NCI-H748 treated with DMSO at 0.1 percent for 48 hours (cell line): ENCODE data around the gene ZNF771.
"Not testable (repeated sequence)": the region's sequence is repeated elsewhere in the genome, so short reads cannot be mapped to it uniquely, and the experiment has no call there.

Experiments
- DNase-seq: peaks from one replicate; lab custom pipeline; 2025; lab: John Stamatoyannopoulos, UW

The ZNF771 gene

DNA sequence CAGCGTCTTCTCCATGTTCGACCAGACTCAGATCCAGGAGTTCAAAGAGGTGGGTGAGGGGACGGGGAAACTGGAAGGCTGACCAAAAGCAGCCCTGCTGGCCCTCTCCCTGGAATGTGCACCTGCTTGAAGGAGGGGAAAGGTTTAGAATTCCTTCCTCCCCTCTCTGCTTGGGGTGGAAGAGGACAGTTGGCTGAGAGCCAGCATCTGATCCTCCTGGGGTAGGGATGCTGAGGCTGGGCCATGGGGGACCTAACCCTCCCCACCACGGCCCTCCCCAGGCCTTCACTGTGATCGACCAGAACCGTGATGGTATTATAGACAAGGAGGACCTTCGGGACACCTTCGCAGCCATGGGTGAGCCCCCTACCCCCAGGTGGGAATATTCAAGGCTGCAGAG, 31.5 kb upstream of the ZNF771 start:
- DNase-seq, result no peak

DNA sequence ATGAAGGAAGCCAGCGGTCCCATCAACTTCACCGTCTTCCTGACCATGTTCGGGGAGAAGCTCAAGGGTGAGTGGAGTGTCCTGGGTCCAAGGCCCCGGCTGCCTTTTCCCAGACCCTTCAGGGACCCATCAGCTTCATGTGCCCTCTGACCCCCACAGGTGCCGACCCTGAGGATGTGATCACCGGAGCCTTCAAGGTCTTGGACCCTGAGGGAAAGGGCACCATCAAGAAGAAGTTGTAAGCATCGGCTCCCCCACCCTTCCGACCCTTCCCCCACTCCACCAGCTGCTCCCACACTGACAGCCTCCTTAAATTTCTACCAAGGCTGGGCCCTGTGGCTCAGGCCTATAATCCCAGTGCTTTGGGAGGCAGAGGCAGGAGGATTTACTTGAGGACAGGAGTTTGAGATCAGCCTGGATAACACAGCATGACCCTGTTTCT, 30.9 kb upstream of the ZNF771 start:
- DNase-seq, result no peak

DNA sequence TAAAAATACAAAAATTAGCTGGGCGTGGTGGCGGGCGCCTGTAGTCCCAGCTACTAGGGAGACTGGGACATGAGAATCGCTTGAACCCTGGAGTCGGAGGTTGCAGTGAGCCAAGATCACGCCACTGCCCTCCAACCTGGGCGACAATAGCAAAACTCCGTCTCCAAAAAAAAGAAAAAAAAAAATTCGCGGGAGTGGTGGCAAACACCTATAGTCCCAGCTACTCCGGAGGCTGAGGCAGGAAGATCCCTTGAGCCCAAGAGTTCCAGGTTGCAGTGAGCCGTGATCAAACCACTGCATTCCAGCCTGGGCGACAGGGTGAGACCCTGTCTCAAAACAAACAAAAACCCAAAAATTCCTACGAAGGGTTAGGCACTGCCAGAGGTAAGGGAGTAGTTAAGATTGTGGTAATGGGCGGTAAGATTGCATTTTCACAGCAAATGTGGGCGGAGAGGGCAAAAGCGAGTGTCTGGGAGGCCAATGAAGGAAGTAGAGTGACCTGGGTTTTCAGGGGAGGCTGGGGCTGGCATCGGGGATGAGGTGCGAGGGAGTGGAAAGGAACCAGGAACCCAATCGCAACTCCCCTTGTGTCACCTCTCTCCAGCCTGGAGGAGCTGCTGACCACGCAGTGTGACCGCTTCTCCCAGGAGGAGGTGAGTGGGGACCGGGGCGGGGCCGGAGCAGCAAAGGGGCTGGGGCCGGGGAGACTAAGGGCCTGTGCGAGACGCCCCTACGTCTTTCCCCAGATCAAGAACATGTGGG, 30.2 kb upstream of the ZNF771 start:
- no peak for DNase-seq

DNA sequence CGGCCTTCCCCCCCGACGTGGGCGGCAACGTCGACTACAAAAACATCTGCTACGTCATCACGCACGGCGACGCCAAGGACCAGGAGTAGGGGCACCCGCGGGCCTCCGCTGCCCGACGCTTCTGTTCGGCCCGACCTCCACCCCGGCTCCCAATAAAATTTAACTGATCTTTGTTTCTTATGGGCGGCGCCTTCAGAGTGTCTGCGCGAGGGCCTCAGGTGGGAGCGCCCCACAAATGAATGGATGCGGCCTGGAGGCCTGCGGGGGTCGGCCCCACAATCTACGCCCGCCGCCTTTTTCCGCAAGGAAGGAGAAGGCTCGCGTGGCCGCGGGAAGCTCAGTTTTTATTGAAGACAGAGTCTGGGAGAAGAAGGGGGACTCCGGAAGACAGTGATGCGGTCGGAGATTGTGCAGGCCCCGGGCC, 29.6 kb upstream of the ZNF771 start:
- DNase-seq, result peak; percentile 61

DNA sequence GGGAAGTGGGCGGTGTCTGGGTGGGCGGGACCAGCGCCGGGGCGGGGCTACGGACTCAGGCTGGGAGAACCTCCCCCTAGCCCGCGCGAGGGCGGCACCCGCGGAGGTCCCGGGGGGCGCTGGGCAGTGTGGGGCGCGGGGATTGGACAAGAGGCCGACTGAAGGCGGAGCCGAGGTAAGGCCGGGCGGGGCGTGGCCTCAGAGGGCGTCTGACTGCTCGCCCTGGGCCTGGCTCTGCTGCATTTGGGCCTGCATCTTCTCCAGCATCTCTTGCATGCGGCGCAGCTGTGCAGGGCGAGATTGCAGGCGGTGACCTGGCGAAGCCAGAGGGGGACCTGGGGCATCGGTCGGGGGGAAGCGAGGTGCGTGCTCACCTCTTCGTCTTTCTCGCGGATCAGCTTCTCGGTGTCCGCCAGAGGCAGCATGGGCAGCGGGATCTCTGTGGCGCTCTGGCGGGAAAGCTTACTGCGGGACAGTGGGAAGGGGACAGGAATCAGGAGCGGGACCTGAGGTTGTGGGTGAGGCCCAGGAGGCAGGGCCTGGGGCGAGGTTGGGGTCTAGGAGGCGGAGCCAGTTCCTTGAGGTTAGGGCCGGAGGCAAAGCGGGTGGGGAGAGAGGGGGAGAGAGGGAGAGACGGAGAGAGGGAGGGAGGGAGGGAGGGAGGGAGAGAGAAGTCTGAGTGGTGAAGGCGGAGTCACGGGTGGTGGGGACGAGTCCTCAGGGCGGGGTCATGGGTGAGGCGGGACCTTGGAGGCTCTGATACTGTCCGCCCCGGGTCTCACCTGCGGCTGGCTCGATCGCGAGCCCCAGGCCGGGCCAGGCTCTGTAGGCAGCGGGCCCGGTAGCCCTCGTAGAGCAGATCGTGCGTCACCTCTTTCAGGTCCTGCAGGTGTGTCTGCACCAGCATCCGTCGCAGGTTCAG, 28.9 kb upstream of the ZNF771 start:
- peak; percentile 72 for DNase-seq

DNA sequence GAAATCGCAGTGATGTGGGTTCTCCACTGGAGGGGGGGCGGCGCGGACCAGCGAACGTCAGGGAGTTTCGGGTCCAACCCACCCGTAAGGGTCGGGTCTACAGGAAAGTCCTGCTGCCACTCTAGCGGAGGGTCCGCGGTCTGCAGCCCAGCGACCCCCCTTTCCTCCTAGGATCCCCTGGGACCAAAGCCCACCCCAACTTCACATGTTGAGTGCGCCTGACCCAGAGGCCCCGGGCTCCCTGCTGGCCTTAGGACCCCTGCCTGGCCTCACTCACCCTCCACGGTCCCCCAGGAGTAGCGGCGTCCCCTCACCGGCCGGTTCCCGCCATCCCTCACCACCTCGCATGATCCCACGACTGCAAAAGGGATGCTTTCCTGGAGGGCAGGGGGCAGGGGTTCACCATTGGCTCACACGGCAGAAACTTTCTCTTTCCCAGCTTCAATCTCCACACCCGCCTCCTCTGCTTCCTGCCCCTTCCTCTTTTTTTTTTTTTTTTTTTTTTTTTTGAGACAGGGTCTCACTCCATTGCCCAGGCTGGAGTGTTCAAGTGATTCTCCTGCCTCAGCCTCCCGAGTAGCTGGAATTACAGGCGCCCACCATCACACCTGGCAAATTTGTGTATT, 28.1 kb upstream of the ZNF771 start:
- no peak for DNase-seq

DNA sequence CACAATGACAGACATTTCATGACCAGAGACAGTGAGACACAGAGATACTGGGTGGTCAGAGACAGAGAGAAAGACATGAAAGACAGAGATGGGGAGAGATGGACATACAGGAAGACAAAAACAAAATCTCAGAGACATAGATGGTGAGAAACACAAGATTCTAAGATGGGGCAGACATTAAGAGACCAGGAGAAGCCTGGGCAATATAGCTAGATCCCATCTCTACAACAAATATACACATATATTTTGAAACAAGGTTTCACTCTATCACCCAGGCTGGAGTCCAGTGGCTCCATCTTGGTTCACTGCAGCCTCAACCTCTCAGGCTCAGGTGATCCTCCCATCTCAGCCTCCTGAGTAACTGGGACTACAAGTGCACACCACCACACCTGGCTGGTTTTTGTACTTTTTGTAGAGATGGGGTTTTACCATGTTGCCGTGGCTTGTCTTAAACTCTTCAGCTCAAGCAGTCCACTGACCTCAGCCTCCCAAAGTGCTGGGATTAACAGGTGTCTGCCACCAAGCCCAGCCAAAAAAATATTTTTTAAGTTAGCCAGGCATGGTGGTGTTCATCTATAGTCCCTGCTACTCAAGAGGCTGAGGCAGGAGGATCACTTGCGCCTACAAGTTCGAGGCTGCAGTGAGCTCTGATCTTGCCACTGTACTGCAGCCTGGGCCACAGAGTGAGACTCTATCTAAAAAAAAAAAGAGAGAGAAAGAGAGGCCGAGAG, 27.2 kb upstream of the ZNF771 start:
- no peak for DNase-seq

DNA sequence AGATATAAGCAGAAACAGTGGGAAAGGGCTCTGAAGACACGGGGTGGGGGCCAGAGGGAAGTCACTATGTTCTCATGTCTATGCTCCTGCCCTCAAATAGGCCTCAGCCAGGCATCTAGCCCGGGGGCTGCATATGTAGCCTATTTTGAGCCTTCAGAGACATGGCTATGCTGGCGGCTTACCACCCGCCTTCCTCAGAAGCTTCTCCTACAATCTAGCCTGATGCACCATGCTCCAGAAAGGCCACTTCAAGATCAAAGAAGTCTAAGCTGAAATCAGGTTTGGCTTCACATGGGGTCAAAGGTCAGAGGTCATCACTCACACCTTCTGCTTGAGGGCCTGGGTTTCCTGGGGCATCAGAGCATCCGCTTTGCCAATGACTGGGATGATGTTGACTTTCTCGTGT, 26.6 kb upstream of the ZNF771 start:
- DNase-seq, result no peak

DNA sequence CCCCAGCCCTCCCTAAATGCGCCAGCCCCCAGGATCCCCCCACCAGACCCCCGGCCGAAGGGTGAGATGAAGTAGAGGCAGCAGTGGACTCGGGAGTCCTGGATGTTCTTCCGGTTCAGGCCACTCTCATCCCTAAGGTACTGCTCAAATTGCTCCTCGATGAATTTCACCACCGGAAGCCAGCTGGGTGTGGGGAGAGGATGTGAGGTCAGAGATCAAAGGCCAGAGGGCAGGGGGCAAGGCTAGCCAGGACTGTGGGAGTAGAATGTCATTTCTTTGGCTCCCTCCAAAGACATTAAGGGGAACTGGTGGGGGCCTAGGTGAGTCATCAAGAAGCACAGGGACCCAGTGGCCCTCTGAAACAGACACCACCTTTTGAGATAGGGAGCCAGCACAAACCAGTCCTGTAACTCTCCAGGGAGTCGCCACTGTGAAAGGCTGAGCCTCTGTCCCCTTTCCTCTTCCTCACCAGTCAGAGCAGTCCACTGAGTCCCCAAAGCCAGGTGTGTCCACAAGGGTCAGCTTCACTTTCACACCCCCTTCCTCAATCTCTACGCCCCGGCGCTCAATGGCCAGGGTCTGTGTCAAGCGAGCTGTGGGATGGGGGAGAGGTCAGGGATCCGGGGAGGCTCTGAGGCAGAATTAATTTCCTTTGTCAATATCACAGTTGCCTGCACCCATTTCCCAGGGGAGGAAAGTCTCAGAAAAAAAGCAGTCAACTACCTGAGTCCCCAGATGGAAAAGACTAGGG, 25.9 kb upstream of the ZNF771 start:
- DNase-seq, result no peak

DNA sequence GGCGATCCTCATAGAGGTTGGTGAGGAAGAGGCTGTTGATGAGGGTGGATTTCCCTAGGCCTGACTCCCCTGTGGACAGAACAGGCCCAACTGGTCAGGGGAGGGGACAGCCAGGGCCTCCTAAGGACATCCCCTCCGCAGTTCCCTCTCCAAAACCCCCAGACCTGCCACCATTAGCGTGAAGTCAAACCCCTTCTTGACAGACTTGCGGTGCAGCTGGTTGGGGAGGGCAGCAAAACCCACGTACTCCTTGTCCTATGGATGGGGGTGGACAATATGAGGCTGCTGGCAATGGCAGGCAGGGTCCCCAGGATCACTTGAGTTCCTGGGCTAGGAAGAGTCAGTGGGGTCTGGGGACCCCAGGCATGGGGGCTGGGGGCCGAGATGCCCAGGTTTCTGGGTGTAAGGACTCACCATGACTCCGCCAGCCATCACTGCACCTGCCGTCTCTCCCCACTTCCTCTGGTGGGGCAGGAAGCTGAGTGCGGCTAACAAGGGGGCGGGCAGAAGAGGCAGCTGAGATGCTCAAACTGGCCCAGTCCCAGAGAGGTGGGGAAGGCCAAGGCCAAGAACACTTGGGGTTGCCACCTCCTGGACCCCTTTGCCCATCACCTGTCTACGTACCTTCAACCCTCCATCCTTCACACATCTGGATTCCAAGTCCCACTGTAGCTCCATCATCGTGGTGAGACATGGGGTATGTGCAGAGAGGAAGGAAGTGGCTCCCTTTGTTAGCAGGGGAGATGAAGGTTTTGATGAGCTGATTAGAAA, 25.1 kb upstream of the ZNF771 start, which contains the start of gene SEPTIN1:
TSS of gene SEPTIN1 (minus strand) at position 451 of the 771 bp plus-strand sequence. CDS start at position 432, 19 bp downstream.
- no peak for DNase-seq

DNA sequence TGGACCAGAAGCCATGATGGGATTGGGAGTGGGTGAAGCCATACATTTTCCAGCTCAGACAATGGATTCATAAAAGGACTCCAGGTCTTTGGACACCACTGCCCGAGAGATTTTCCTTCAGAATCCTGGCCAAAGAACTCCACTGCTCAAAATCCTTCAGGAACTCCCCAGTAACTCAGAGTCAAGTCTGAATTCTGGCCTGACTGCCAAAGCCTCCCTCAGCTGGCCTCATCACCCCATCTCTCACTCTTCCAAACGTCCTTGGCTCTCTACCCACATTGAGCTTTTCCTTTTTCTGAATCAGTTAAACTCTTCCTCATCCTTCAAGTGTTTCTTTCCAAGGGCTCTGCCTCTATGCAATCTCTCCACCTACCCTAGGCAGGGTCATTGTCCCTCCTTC, 23.9 kb upstream of the ZNF771 start:
- no peak for DNase-seq

DNA sequence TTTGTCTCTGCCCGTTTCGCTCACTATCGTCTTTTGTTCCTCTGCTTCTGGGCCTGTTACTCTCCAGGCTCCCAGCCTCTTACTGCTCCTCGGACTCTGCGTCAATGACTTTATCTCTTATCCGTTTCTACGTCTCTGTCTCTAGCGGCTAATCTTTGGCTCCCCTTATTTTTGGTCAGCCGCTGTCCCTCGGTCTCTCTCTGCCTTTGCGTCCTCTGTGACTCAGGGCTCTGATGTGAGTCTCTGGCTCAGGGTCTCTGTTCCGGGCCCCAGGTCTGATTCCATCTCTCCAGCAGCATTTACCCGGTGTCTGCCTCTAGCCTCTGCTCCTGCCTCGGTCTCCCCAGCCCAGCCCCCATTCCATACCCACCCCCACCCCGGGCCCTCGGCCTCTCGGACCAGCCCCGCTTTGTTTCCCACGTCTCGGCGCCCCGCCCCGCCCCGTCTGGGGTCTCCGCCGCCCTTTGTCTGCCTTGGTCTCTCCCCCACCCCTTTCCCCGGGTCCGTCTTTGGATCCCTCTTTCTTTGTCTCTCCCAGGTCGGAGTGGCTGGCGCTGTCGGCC, 12.7 kb upstream of the ZNF771 start:
- DNase-seq, result no peak

DNA sequence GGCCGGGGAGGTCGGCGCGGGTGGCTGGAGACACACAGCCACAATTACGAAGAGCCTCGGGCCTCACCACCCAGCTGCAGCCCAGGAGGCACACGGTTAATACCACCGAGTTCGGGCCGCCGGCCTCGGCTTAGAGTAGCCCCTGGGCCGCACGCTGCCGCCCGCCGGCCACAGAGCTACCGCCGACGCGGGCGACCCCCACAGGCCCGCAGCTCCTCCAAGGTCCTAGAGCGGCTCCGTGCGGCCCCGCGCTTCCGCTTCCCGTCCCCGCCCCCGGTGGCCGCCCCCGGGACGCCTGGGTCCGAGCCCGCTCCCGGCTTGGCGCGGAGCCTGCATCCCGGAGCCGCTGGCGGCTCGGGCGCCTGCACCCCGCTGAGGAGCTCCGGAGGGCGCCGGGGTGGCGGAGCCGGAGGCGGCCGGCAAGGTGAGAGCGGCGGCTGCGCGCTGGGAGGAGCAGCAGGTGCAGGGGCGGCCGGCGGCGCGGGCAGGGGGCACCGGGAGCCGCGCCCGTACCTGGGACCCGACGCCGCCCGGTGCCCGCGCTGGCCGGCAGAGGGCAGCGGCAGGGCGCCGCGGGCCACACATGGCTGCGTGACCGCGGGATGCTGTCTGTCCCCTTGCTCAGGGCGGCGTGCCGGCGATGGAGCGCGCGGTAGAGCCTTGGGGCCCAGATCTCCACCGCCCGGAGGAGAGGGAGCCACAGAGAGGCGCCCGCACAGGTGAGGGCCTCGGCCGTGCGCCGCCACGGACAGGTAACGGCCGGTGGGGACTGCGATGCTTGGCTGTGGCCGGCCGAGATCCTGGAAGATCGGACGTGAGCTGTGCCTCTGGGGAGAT, 12.0 kb upstream of the ZNF771 start, which contains the start of gene ZNF48:
TSS of gene ZNF48 (plus strand) at position 266 of the 837 bp plus-strand sequence. CDS start at position 641, 375 bp downstream.
- DNase-seq, result peak; percentile 69

DNA sequence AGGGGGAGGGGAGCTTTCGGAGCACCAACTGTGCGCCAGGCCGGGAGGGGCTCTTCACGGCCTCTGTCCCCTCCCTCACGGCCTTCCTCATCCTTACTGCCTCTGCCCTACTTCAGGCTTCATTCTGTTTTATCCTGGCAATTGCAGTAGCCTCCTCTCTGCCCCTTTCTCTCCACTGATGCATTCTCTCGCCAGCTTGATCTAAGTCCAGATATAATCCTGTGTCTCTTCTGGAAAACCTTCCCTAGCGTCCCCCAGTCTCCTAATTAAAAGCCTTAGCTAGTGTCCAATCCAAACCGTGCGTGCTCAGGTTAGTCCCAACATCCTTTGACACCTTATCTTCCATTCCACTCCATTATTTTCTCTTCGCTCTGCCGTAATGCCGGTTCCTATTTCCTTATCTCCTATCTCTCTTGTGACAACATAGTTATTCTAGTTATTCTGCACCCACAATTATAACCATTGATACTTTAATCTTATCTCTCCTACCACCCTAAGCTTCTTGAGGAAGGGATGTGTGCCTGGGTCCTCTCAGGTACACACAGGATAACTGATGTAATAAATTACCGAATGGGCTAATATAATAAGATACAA, 11.3 kb upstream of the ZNF771 start:
- DNase-seq, result no peak

DNA sequence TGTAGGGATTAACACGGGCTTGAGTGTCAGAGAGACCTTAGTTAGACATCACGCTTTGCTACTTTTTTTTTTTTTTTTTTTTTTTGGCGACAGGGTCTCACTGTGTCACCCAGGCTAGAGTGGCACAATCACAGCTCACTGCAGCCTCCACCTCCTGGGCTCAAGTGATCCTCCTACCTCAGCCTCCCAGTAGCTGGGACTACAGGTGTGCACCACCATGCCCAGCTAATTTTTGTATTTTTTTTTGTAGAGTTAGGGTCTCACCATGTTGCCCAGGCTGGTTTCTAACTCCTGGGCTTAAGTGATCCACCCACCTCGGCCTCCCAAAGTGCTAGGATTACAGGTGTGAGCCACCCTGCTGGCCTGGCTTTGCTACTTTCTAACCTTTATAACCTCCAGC, 10.8 kb upstream of the ZNF771 start:
- DNase-seq, result not testable (repeated sequence)

DNA sequence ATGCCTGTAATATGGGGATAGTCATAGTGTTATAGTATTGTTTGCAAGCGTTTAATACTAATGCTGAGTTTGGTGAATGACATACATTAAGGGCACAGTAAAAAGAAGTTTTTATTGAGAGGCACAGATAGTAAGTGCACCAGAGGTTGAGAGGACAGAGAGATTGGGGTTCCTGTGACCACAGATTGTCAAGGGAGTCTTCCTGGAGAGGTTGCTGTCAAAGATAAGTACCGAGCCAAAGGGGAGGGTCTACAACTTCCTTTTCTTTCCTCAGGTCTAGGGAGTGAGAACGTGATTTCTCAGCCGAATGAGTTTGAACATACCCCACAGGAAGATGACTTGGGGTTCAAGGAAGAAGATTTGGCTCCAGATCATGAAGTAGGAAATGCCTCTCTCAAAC, 10.3 kb upstream of the ZNF771 start:
- no peak for DNase-seq

DNA sequence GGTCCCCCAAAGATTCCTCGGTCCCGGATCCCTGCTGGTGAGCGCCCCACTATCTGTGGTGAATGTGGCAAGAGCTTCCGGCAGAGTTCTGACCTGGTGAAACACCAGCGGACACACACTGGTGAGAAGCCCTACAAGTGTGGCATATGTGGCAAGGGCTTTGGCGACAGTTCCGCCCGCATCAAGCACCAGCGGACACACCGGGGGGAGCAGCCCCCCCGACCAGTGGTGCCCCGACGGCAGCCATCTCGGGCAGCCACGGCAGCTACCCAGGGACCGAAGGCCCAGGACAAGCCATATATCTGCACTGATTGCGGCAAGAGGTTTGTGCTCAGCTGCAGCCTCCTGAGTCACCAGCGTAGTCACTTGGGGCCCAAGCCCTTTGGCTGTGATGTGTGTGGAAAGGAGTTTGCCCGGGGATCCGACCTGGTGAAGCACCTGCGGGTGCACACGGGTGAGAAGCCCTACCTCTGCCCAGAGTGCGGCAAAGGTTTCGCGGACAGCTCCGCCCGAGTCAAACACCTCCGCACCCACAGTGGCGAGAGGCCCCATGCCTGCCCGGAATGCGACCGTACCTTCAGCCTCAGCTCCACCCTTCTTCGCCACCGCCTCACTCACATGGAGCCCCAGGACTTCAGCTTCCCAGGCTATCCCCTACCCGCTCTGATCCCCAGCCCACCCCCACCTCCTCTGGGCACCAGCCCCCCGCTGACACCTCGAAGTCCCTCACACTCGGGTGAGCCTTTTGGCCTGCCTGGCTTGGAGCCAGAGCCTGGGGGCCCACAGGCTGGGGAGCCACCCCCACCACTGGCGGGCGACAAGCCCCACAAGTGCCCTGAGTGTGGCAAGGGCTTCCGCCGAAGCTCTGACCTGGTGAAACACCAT, 9.4 kb upstream of the ZNF771 start:
- DNase-seq, result no peak
